ENCODE data around the gene TDRD3.

TDRD3 gene

DNA sequence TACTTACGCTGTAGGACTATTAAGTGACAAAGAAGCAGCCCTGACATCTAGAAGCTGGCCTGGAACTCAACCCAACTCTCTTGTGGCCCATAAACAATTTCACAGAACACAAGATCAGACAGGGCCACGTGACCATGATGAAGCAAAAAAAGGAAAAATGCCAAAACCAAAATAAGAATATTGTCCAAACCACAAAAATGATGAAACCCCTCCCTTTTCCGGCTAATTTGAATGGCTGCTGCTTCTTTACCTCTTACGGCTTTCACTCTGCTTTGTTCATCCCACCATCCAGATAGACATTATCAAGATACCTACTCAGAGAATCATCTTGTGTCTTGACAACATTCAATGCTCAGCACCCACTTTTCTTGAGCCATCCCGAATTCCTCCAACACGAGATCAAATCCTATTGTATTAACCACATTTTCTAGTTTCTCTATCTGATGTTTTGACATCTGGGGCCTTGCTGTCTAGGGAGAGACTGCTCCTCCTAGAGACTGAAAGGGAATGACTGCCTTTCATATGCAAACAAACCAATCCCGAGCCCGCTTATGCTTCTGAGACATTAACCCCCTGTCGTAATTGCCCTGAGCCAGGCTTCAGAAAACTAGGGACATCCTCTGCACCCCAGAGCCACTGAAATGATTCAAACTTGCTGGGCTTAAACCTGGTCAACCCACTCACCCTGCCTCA lies 186.3 kb downstream of the TDRD3 start:
- no peak for DNase-seq

DNA sequence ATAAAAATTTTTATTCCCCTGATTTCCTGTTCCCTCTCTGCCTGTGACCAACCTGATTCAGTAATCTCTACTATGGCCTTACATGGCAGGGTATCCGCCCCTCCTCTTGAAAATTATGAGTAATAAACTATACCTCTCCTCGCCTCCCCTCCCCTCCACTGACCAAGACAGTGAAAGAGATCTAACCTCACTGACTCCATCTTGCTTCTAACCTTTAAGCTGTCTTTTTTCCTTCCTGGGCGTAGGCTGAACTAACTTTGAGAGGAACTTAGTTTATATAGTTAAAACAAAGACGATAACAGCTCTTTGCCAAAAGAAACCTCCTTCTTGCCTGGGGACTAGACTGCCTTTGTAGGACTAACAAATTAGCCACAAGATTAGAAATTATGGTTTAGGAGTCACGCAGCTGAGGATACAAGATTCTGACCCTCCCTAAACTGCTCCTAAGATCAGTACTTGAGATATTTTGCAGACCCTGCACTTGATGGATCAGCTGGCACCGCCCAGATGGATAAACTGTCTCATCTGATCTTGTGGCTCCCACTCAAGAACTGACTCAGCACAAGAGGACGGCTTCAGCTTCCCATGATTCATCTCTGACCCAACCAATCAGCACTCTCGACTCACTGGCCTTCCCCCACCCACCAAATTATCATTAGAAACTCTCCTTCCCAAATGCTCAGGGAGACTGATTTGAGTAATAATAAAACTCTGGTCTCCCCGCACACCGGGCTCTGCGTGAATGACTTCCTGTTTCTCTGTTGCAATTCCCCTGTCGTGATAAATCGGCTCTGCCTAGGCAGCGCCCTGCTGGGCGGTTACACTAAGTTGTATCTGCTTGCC lies 187.1 kb downstream of the TDRD3 start:
- no peak for DNase-seq

DNA sequence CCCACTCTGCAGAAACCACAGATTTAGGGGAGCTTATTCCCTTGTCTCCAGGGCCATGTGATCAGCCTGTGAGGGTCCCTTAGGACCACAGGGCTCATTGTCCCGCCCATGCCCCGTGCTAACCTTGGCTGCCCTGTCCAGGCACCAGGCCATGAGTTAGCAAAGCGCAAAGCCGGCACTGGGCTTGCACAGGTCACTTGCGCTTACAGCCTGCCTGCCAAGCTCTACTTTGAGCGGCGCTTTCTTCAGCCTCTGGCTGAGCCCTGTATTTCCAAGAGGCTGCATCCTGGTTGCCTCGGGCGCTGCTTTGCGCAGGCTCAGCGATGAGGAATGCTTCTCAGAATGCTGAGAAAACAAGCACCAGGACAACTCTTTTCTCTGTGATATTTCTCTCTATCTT lies 188.0 kb downstream of the TDRD3 start:
- DNase-seq = no peak

DNA sequence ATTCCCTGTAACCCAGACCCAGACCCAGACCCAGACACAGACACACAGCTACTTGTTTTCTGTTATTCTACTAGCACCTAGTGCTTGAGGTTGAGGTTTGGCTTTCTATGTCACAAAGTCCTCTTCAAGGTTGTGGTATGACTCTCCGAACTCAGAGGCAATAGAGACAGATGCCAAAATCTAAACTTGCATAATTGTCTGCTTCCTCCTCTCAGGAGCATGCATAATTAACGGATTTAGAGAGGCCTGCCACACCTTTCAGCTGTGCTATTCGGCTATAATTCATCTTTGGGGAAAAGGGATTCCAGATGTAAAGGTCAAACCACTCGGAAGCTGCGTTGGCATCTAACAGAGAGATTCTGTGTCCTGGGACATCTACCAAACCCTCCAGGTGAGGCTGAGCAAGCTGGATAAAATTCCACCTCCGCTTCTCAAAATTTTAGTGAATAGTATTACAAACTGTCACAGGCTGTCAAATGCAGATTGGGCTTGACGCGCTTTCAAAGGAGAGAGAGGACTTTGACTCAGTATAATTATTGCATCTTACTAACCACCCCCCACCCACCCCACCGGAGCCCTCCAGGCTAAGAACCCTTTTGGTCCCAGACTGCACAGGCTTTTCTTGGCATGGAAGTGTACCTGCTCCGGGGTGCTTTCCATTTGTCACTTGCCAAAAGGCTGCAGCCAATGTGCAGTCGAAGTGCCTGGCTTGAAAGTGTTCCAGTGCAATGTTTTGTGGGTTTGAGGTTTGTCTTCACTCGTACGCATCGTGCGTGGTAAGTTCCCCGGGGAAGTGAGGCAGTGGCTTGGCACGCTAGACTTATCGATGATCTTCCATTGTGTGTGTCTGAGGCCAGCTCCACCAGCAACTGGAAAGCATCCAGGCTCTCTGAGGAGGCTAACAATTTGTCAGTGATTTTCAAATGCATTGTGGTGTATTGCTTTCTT lies 194.1 kb downstream of the TDRD3 start:
- no peak for DNase-seq

DNA sequence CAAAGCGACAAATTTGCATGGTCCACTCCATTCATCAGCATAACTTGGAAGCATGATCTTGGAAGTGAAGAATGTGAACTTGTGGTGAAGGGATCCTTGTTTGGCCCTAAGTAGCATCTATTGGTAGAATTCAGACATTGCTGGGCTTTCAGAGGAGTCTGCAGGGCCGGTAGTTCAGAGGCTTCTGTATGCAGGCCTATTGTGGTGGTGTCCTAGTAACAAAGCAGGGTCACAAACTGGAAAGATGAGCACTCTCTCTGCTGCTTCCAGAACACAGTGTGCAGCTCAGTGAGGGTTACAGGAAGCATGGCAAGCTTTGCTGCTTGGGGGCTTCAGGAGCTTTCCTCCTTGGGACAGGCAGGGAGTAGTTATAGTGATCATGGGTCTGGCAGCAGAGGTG lies 206.0 kb downstream of the TDRD3 start:
- no peak for DNase-seq

DNA sequence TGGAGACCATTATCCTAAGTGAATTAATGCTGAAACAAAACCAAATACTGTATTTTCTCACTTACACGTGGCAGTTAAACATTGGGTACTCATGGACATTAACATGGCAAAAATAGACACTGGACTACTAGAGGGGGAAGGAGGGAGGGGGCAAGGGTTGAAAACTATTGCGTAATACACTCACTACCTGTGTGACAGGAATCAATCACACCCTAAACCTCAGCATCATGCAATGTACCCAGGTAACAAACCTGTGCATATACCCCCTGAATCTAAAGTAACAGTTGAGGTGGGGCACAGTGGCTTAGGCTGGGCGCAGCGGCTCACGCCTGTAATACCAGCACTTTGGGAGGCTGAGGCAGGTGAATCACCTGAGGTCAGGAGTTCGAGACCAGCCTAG lies 207.0 kb downstream of the TDRD3 start:
- DNase-seq = no peak

DNA sequence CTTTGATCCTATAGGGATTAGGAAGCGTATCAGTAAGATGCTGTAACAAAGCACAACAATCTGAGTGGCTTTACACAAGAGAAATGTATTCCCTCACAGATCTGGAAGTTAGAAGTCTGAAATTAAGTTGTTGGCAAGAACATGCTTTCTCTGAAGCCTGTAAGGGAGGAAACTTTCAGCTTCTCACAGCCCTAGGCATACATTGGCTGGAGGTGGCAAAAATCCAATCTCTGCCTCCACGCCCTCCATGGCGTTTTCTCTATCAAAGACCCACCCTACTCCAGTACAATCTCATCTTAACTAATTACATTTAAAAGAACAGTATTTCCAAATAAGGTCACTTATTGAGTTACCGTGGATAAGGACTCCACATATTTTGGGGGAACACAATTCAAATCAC lies 211.9 kb downstream of the TDRD3 start:
- DNase-seq = no peak

DNA sequence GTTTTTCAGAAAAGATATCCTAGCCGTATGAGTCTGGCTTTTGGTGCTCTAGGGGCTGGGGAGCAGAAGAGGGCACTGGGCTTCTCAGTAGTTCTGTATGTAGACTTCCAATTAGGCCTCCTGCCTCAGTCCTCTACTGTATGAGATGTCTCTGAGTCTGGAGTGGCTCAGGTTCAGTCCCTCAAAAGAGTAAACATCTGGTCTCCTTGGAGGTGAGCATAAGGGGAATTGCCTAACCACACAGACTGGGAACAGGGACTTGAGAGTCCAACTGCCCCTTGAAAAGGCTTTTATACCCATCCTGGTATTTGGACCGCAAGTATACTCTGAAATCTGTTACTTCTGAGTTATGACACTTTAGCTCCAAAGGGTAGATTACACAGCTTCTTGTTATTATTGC lies 214.5 kb downstream of the TDRD3 start:
- no peak for DNase-seq

DNA sequence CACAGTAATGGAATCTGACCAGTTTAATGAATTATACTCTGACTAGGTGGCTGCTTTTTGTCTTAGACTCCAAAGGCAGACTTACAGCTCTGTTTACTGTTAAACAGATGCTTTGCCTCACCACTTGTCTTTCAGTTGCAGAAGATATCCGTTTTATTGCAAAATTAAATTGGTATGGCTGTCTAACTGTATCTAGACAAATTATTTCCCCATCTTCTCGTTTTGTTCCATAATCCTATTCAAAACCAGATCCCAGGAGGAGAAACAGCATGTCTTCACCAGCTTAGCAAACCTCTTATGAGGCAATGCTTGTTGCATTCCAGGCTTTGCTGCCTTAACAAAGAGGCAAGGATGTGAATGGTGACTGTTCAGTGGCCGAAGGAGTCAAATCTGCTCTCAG lies 215.6 kb downstream of the TDRD3 start:
- DNase-seq = no peak

DNA sequence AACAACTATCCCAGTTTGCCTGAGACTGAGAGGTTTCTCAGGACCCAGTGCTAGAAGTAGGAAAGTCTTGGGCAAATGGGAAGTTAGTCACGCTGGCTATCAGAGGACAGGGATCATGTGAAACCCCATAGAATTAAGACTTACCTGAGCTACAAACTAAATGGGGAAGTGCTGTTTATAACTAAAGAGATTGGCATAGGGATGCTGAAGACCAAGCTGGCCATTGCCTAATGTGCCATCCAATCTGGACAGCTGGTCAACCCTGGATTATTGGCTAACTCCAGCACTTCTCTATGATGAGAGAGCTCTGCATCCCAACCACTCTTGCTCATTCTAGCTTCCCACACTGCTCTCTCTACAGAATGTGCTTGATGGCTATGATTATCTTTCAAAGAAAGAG lies 216.1 kb downstream of the TDRD3 start:
- DNase-seq = no peak

DNA sequence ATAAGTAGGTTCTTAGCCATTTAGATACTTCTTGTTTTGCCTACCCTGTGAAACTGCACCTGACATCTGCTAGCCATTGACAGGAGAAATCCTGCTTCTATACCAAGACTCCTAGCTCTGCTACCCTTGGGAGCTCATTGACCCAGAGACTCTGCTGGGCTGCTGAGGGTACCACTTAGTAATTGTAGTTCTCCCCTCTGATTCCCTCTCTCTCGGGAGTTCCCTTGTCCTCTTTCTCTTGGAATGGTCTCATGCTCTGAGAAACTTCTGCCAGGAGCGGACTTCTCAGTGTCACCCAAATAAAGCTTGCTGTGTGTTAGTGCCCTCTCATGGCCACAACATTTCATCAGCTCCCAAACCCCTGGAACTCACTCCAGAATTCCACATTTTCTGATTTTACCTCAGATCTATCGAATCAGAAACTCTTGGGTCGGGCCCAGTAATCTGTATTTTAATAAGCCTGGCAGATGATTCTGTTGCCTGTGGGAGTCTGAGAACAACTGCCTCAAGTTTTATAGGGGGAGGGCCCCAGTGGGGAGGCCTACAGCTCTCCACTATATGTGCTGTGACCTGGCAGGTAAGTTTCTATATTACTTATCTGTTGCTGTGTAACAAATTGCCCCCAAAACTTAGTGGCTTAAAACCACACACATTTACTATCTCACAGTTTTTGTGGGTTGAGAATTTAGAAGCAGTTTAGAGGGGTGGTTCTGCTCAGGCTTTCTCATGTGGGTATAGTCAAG lies 221.1 kb downstream of the TDRD3 start:
- DNase-seq = no peak

DNA sequence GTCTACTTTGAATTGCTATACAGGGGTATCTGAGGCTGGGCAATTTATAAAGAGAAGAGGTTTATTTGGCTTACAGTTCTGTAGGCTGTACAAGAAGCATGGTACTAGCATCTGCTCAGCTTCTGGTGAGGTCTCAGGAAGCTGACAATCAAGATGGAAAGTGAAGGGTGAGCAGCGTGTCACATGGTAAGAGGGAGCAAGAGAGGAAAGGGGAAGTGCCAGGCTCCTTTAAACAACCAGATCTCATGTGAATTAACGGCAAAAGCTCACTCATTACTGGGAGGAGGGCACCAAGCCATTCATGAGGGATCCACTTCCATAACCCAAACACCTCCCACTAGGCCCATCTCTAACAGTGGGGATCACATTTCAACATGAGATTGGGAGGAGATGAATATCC lies 222.4 kb downstream of the TDRD3 start:
- DNase-seq = no peak

DNA sequence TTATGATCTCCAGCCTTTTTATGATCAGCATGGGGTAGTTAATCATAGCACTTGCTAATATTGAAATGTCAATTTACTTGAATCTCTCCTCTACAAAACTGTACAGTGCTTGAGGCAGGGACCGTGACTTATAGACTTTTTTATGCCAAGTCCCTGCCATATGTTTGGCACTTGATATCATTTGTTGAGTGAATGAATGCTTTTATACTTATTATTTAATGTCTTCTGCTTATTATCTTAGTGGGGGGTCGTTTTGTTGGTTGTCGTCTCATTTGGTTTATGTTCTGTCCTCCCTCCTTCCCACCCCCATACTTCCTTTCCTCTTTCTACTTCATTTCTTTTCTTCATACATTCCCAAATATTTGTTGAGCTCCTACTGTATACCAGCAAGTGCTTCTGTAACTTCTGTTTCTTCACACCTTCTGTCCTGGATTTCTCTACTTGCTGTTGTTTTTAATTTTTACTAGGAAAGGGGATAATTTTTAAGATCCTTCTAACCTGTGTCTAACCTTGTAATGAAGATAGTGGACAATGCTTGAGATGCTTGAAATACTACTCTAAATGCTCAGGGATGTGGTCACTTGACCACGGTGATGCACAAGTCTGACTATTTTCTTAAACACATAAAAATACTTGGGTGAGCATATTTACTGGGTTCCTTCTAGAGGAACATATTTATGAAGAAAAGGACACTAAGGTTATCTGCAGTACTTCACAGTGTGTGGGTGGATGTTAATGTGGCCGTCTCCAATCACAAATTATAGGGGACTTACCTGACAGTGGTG lies 223.8 kb downstream of the TDRD3 start:
- no peak for DNase-seq

DNA sequence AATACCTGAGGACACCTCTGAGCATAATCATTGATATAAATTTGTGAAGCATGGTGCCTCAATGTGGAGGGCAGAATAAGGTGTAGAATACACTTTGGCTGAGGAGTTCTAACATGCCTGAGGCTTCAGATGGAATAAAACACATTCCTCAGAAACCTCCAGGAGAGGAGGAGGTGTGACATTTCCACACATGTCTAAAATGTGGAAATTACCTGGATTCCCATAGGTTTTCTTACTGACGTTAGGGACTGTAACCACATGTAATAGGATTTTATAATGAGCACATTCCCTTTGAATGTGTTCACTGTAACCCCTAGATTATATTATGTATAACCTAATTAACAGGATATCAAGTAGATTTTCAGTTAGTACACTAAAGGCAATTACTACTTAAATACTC lies 226.1 kb downstream of the TDRD3 start:
- DNase-seq = no peak

Measured in CD4-positive, alpha-beta T cell treated with Interleukin-21 for 1 hour (primary cell).